Natural killer cell (primary cell): ENCODE measurements around the gene SEC14L1. TPM values are rescaled to one million over a fixed set of nuclear protein-coding genes. Genes with fewer than 3 reads are reported as not detected.

Experiments
- ATAC-seq, 3 donors: fragments of 150-1000 bp in 2 of 3; fragments of 200-7000 bp in 1 of 3; cut with Tn5 transposase; 1 replicate in 1 of 3; 2 replicates in 2 of 3; pipeline ENCODE4 v1.10.0; 2021; ENCODE audit warnings: mild to moderate bottlenecking in 2 of 3, moderate library complexity in 2 of 3
- DNase-seq, 2 donors: peaks; one replicate each; pipeline versions ENCODE4 v3.0.0 to v3.0.0-alpha.2; 2013 to 2021; ENCODE audit warnings: mixed read lengths in 1 of 2
- H3K27ac ChIP-seq: one replicate; pipeline ENCODE4 v1.5.1; 2013; ENCODE audit warnings: mild to moderate bottlenecking, low read length
- H3K27me3 ChIP-seq: one replicate; pipeline ENCODE4 v1.6.1; 2013; ENCODE audit warnings: low read length; ENCODE audit not compliant: control insufficient read depth, insufficient read depth
- H3K36me3 ChIP-seq: one replicate; pipeline ENCODE4 v1.6.1; 2013; ENCODE audit warnings: low read length; ENCODE audit not compliant: control insufficient read depth, insufficient read depth
- H3K4me1 ChIP-seq: one replicate; pipeline ENCODE4 v1.6.1; 2013; ENCODE audit warnings: low read length; ENCODE audit not compliant: control insufficient read depth, insufficient read depth
- H3K4me3 ChIP-seq: one replicate; pipeline ENCODE4 v1.5.1; 2013; ENCODE audit warnings: low read length
- H3K9me3 ChIP-seq: one replicate; pipeline ENCODE4 v1.6.1; 2013; ENCODE audit warnings: low read length; ENCODE audit not compliant: control insufficient read depth, insufficient read depth
- H3K27ac Mint-ChIP-seq, 2 donors: one replicate each; pipeline ENCODE4 v1.8.0; 2022; ENCODE audit warnings: mild to moderate bottlenecking in 2 of 2, mixed read lengths in 2 of 2, moderate library complexity in 1 of 2
- H3K27me3 Mint-ChIP-seq, 2 donors: one replicate each; pipeline ENCODE4 v1.8.0; 2022; ENCODE audit warnings: low read depth in 2 of 2, mixed read lengths in 2 of 2
- H3K36me3 Mint-ChIP-seq: one replicate; pipeline ENCODE4 v1.8.0; 2022; ENCODE audit warnings: mixed read lengths
- H3K4me1 Mint-ChIP-seq, 2 donors: one replicate each; pipeline ENCODE4 v1.8.0; 2022; ENCODE audit warnings: mixed read lengths in 2 of 2
- H3K4me3 Mint-ChIP-seq: one replicate; pipeline ENCODE4 v1.8.0; 2022; ENCODE audit warnings: mild to moderate bottlenecking, moderate library complexity, mixed read lengths
- H3K9me3 Mint-ChIP-seq, 2 donors: one replicate each; pipeline ENCODE4 v1.8.0; 2022; ENCODE audit warnings: mixed read lengths in 2 of 2
- WGBS: methylation state at CpG from one replicate; pipeline ENCODE4 v1.1.7; 2013; ENCODE audit warnings: missing lambda C conversion rate; ENCODE audit not compliant: insufficient coverage; 5-methylcytosine and 5-hydroxymethylcytosine counted together
- intact Hi-C: fragments of 100-400 bp; cut with micrococcal nuclease; formaldehyde crosslinking; loops from one replicate; pipeline ENCODE4 v1.14.2; 2022
- total RNA-seq, 4 donors: library from RNA; stranded (reverse); fragments of 120-200 nt in 1 of 4; gene quantifications; one replicate each; pipeline versions ENCODE4 v1.2.3 to v1.2.4, GENCODE V29; 2013 to 2022
- TF ChIP-seq, protein P1 (sequence below): fragments of 200-600 bp; IDR thresholded peaks from one replicate; pipeline ENCODE4 v1.8.0; 2022; ENCODE audit warnings: antibody characterized with exemption

SEC14L1 gene
- total RNA-seq, 3 donors from 2014 or later (not counting 1 experiment from before 2014, with no cell fraction given), result 129 to 160 (median 129) TPM

DNA sequence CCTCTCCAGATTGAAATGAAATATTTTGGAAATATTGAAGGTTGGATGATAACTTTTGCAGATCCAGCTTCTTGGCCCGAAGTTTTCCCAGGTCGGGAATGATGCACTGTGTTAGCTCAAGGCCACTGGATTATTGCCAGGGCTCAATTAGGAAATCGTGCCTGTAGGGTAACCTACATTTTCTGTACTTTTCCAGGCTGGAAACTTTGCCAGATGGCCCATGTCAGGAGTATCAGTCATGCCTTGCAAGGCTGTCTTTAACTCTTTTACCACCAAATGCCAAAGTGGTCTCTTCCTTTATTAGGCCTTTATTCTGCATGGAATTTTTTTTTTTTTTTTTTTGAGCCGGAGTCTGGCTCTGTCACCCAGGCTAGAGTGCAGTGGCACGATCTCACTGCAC is 8.9 kb upstream of the SEC14L1 start:
- Mint-ChIP-seq H3K36me3 (no peaks in the 10 kb centered on the region), H3K9me3 (no peaks in the 10 kb centered on the region), H3K27ac (no peak overlapping the region), H3K4me1 (peaks cover 7 to 42% of the 10 kb centered on the region in 2 donors), H3K27me3 (no peaks in the 10 kb centered on the region), H3K4me3 (no peak overlapping the region)
- DNase-seq (no peak), ATAC-seq (no peak)
- WGBS, result 90% methylated on average over 5 of the region's 5 CpGs
- Histone ChIP-seq H3K4me3 (no peak overlapping the region), H3K27ac (no peak overlapping the region), H3K27me3 (no peaks in the 10 kb centered on the region), H3K36me3 (no peaks in the 10 kb centered on the region), H3K4me1 (peaks cover 22% of the 10 kb centered on the region), H3K9me3 (no peaks in the 10 kb centered on the region)
- TF ChIP-seq, protein P1, sequence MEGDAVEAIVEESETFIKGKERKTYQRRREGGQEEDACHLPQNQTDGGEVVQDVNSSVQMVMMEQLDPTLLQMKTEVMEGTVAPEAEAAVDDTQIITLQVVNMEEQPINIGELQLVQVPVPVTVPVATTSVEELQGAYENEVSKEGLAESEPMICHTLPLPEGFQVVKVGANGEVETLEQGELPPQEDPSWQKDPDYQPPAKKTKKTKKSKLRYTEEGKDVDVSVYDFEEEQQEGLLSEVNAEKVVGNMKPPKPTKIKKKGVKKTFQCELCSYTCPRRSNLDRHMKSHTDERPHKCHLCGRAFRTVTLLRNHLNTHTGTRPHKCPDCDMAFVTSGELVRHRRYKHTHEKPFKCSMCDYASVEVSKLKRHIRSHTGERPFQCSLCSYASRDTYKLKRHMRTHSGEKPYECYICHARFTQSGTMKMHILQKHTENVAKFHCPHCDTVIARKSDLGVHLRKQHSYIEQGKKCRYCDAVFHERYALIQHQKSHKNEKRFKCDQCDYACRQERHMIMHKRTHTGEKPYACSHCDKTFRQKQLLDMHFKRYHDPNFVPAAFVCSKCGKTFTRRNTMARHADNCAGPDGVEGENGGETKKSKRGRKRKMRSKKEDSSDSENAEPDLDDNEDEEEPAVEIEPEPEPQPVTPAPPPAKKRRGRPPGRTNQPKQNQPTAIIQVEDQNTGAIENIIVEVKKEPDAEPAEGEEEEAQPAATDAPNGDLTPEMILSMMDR, result no peak
- intact Hi-C loops, result no loop called here

DNA sequence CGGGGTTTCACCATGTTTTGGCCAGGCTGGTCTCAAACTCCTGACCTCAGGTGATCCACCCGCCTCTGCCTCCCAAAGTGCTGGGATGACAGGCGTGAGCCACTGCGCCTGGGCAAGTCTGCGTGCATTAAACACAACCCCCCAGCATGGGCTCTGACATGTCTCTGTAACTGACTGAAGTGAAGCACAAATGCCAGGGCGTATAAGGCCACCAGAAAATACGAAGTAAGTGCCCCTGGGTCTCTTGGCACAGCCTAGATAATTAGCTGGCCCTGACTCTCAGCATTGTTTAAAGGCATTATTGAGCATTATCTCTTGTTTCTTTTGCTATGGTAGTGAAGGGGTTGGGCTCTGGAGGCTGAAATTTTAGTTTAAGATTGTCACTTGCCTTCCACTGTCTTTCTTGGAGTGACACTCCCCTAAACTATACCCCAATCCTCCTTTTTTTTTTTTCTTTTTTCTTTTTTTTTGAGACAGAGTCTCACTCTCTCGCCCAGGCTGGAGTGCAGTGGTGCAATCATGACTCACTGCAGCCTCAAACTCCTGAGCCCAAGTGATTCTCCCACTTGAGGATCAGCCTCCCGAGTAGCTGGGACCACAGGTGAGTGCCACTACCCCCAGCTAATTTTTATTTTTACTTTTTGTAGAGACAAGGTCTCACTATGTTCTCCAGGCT is 8.2 kb upstream of the SEC14L1 start:
- no peaks in the 10 kb centered on the region for H3K27me3 Mint-ChIP-seq
- DNase-seq (no peak), ATAC-seq (no peak)
- peaks cover 0 to 2% of the 10 kb centered on the region in 2 donors for H3K9me3 Mint-ChIP-seq
- H3K4me3 ChIP-seq, result no peak overlapping the region
- H3K27ac ChIP-seq, result no peak overlapping the region
- no peak overlapping the region for H3K4me3 Mint-ChIP-seq
- no peak overlapping the region for H3K27ac Mint-ChIP-seq
- H3K4me1 Mint-ChIP-seq, result peaks cover 6 to 40% of the 10 kb centered on the region in 2 donors
- H3K4me1 ChIP-seq, result peaks cover 17% of the 10 kb centered on the region
- intact Hi-C loops, result no loop called here
- no peaks in the 10 kb centered on the region for H3K27me3 ChIP-seq
- H3K9me3 ChIP-seq, result peaks cover 5% of the 10 kb centered on the region
- H3K36me3 Mint-ChIP-seq, result no peaks in the 10 kb centered on the region
- 93% methylated on average over 9 of the region's 9 CpGs for WGBS
- TF ChIP-seq, protein P1, result no peak
- H3K36me3 ChIP-seq, result no peaks in the 10 kb centered on the region

DNA sequence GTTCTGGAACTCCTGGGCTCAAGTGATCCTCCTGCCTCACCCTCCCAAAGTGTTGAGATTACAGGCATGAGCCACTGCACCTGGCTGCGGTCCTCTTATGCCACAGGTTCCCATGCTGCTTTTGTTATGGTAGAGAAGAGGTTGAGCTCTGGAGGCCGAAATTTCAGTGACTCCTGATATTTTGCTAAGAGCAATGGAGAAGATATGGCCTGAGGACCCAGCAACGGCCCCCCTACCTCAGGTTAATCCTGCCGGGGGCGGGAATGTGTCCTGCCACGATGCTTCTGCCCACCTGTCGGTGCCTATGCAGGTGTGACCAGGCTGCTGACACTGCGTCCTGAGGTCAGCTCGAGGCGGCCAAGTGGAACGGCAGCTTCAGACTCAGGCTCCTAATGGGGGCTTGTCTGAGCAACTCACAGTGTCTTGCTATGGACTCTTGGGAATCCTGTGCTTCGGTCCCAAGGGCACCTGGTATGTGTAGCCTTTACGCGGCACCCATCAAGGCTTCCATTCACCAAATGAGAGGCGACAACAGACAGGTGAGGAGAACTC is 7.6 kb upstream of the SEC14L1 start:
- H3K36me3 Mint-ChIP-seq, result no peaks in the 10 kb centered on the region
- no peak overlapping the region for H3K4me3 Mint-ChIP-seq
- Histone ChIP-seq H3K4me1 (peaks cover 16% of the 10 kb centered on the region), H3K9me3 (peaks cover 5% of the 10 kb centered on the region), H3K36me3 (no peaks in the 10 kb centered on the region), H3K4me3 (no peak overlapping the region), H3K27me3 (no peaks in the 10 kb centered on the region), H3K27ac (no peak overlapping the region)
- DNase-seq (no peak), ATAC-seq (no peak)
- WGBS, result 93% methylated on average over 15 of the region's 15 CpGs
- H3K27me3 Mint-ChIP-seq, result no peaks in the 10 kb centered on the region
- peaks cover 6 to 40% of the 10 kb centered on the region in 2 donors for H3K4me1 Mint-ChIP-seq
- H3K27ac Mint-ChIP-seq, result no peak overlapping the region
- H3K9me3 Mint-ChIP-seq, result peaks cover 2 to 7% of the 10 kb centered on the region in 2 donors
- TF ChIP-seq, protein P1, result no peak
- intact Hi-C loops, result no loop called here

DNA sequence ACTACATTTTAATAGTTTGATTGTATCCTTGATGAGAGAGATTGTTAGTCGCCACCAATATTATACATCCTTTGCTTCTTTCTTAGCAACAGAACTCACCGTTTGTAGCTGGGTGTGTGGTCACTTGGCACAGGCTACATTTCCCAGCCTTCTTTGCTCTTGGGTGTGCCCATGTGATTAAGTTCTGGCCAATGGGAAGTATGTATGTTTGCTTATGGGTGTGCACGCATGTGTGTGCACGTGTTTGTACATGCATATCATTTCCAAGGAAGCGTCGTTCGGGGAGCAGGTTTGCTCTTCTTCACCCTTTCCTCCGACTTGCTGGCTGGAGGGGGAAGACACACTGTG is 4.4 kb upstream of the SEC14L1 start:
- no peak for DNase-seq
- Histone ChIP-seq H3K36me3 (no peaks in the 10 kb centered on the region), H3K9me3 (peaks cover 5% of the 10 kb centered on the region), H3K27me3 (no peaks in the 10 kb centered on the region), H3K4me3 (no peak overlapping the region), H3K4me1 (peaks cover 24% of the 10 kb centered on the region), H3K27ac (no peak overlapping the region)
- H3K4me3 Mint-ChIP-seq, result no peak overlapping the region
- ATAC-seq, result no peak
- no peaks in the 10 kb centered on the region for H3K36me3 Mint-ChIP-seq
- peaks cover 12 to 38% of the 10 kb centered on the region in 2 donors for H3K4me1 Mint-ChIP-seq
- intact Hi-C loops, result no loop called here
- H3K27ac Mint-ChIP-seq, result peak overlapping the region in 1 of 2 donors; percentile 17
- H3K27me3 Mint-ChIP-seq, result no peaks in the 10 kb centered on the region
- H3K9me3 Mint-ChIP-seq, result peaks cover 2 to 7% of the 10 kb centered on the region in 2 donors
- TF ChIP-seq, protein P1, result no peak
- WGBS, result 96% methylated on average over 7 of the region's 8 CpGs
